HepG2 (cell line): ENCODE data around the gene C12orf56. TPM values are rescaled to one million over a fixed set of nuclear protein-coding genes. Genes with fewer than 3 reads are reported as not detected.

Experiments used
- ATAC-seq: fragments of 200-7000 bp; cut with Tn5 transposase; 3 replicates; pipeline ENCODE4 v1.9.1; 2020; ENCODE audit warnings: mild to moderate bottlenecking, moderate library complexity
- BruUV-seq: library from RNA; stranded (reverse); fragments of 400-500 nt; replicated peaks from 2 replicates; lab custom pipeline; 2021; lab: Mats Ljungman, UMichigan
- CTCF ChIA-PET: fragments of 300-600 bp; formaldehyde crosslinking; extraction: SDS; loops from one replicate; lab custom pipeline; 2021; ENCODE audit warnings: low total read pairs, inconsistent platforms, low intra/inter-chr PET ratio; lab: Yijun Ruan, JAX
- POLR2A ChIA-PET: fragments of 350-600 bp; sonication (Branson Sonifier 250); formaldehyde crosslinking; loops from one replicate; lab custom pipeline; 2020; ENCODE audit warnings: antibody characterized with exemption, inconsistent platforms; lab: Yijun Ruan, JAX
- DNase-seq: peaks from one replicate; pipeline ENCODE4 v3.0.0-alpha.2; 2015; ENCODE audit warnings: low spot score
- FAIRE-seq: peaks from 3 replicates; lab custom pipeline; 2011; peaks lifted over from hg19 to GRCh38; lab: Jason Lieb, UNC
- H2AFZ ChIP-seq: one replicate; pipeline ENCODE4 v1.6.1; 2011; ENCODE audit warnings: low read length, inconsistent platforms
- H3K27ac ChIP-seq: fragments of 300-600 bp; 3 replicates; pipeline ENCODE4 v1.8.0; 2011; ENCODE audit warnings: mixed run types, mild to moderate bottlenecking, mixed read lengths, low read length, inconsistent platforms; ENCODE audit not compliant: insufficient read depth; ENCODE audit errors: extremely low read length
- H3K27me3 ChIP-seq, 2 experiments: fragments of 200-600 bp in 1 of 2; 2 replicates in 1 of 2; 3 replicates in 1 of 2; pipeline versions ENCODE4 v1.6.0 to v1.8.0; 2011; ENCODE audit warnings: low read length in 2 of 2, mild to moderate bottlenecking in 2 of 2, moderate library complexity in 2 of 2, inconsistent platforms in 1 of 2; ENCODE audit not compliant: insufficient read depth in 2 of 2, control insufficient read depth in 1 of 2
- H3K36me3 ChIP-seq, 2 experiments: fragments of 200-600 bp in 1 of 2; replicated peaks in 1 of 2; 2 replicates in 1 of 2; 3 replicates in 1 of 2; pipeline versions ENCODE4 v1.5.1 to v1.8.0; 2011; ENCODE audit warnings: low read length in 2 of 2, inconsistent platforms in 1 of 2; ENCODE audit not compliant: insufficient read depth in 2 of 2, control insufficient read depth in 1 of 2
- H3K4me1 ChIP-seq: 2 replicates; pipeline ENCODE4 v1.5.1; 2012; ENCODE audit warnings: low read length, inconsistent platforms; ENCODE audit not compliant: insufficient read depth
- H3K4me2 ChIP-seq: 2 replicates; pipeline ENCODE4 v1.6.0; 2011; ENCODE audit warnings: low read depth, low read length, inconsistent platforms
- H3K4me3 ChIP-seq, 3 experiments: fragments of 200-600 bp in 1 of 3; sonication (generic), shearing (Covaris generic) in 1 of 3; replicated peaks in 1 of 3; 2 replicates each; pipeline ENCODE4 v1.5.1; 2011 to 2016; ENCODE audit warnings: low read length in 3 of 3, inconsistent platforms in 2 of 3, low read depth in 2 of 3, mild to moderate bottlenecking in 2 of 3, control low read depth in 1 of 3, mixed read lengths in 1 of 3; ENCODE audit not compliant: insufficient read depth in 1 of 3
- H3K79me2 ChIP-seq: one replicate; pipeline ENCODE4 v1.6.1; 2011; ENCODE audit warnings: low read length, inconsistent platforms; ENCODE audit not compliant: insufficient read depth
- H3K9ac ChIP-seq: 2 replicates; pipeline ENCODE4 v1.6.0; 2011; ENCODE audit warnings: mild to moderate bottlenecking, low read depth, low read length, inconsistent platforms; ENCODE audit not compliant: insufficient read depth
- H3K9me3 ChIP-seq: 2 replicates; pipeline ENCODE4 v1.5.1; 2012; ENCODE audit warnings: mild to moderate bottlenecking, low read length
- H4K20me1 ChIP-seq: 2 replicates; pipeline ENCODE4 v1.6.0; 2011; ENCODE audit warnings: inconsistent platforms, mild to moderate bottlenecking, low read length, moderate library complexity; ENCODE audit not compliant: insufficient read depth
- RAD21 ChIP-seq: fragments of 450-650 bp; formaldehyde crosslinking; IDR thresholded peaks from 2 replicates; pipeline ENCODE4 v1.5.0; 2020; ENCODE audit warnings: mild to moderate bottlenecking
- SALL1 ChIP-seq: sonication (generic); formaldehyde crosslinking; IDR thresholded peaks from 2 replicates; pipeline ENCODE4 v1.8.0; 2022; ENCODE audit warnings: mild to moderate bottlenecking, missing genetic modification reagents
- SMC3 ChIP-seq: IDR thresholded peaks from 2 replicates; pipeline ENCODE4 v1.6.1; 2011; ENCODE audit warnings: low read length, improper control_type of control experiment
- STAG1 ChIP-seq: sonication (generic); formaldehyde crosslinking; IDR thresholded peaks from 2 replicates; pipeline ENCODE4 v1.4.0; 2020; ENCODE audit warnings: missing genetic modification reagents
- WGBS: methylation state at CpG from one replicate; pipeline ENCODE4 v1.1.6; 2017; ENCODE audit warnings: low lambda C conversion rate; 5-methylcytosine and 5-hydroxymethylcytosine counted together
- in situ Hi-C: cut with HindIII; loops from 2 replicates; pipeline ENCODE4 v1.10.0; 2017; ENCODE audit warnings: low pct_unique_long_range_greater_than_20kb; ENCODE audit not compliant: extremely low pct_ligation_motif_present
- intact Hi-C: fragments of 100-400 bp; cut with micrococcal nuclease; formaldehyde crosslinking; loops from one replicate; pipeline ENCODE4 v1.10.0; 2022; ENCODE audit not compliant: unreplicated experiment
- polyA plus RNA-seq, 8 experiments: library from polyadenylated mRNA; depleted of rRNA in 3 of 8; stranded (reverse) in 7 of 8; unstranded in 1 of 8; fragments of >200 nt; fragmentation: Illumina TruSeq in 4 of 8; extraction: Trizol in 4 of 8; gene quantifications; 2 replicates each; pipeline versions ENCODE4 v1.2.1 to v1.2.3, GENCODE V29; 2011 to 2016; ENCODE audit warnings: low read depth in 4 of 8, missing spikeins in 1 of 8, mixed read lengths in 1 of 8; ENCODE audit not compliant: insufficient read depth in 1 of 8
- total RNA-seq, 5 experiments: library from RNA; depleted of rRNA; stranded (reverse); fragments of >200 nt; fragmentation: Illumina TruSeq; extraction: Trizol; gene quantifications; 2 replicates each; pipeline ENCODE4 v1.2.3, GENCODE V29; 2016; ENCODE audit warnings: low read depth in 1 of 5
- TF ChIP-seq, protein P1 (sequence below): sonication (generic); formaldehyde crosslinking; IDR thresholded peaks from 2 replicates; pipeline ENCODE4 v1.5.0; 2020; ENCODE audit warnings: mild to moderate bottlenecking, missing genetic modification reagents, moderate library complexity

The C12orf56 gene
- total and polyA plus RNA-seq, 2 of the 13 experiments (the other 11 are each of a cell fraction or from before 2014, with no cell fraction given), result 0.07 TPM; not detected in 1

- peak overlapping the region; percentile 32; the same call in 1 of the 2 replicates for H3K4me2 ChIP-seq
- in situ Hi-C loops, result loop anchor here (10.0 kb wide), 1 partner anchor 121 kb away; the partner anchor contains the start of gene C12orf56
- DNase-seq, result peak; percentile 6
Measured at GRCh38 chr12:64273527-64274403, 116.8 kb downstream of the C12orf56 start.

More at GRCh38 chr12:64273527-64274403, 116.8 kb downstream of the C12orf56 start:
- peaks cover 0 to 5% of the 10 kb centered on the region in 2 experiments; a peak in 2 of 5 replicates for H3K27me3 ChIP-seq
- no peaks in the 10 kb centered on the region for H4K20me1 ChIP-seq
- no peak overlapping the region for H3K9ac ChIP-seq
- 27% methylated on average over 11 of the region's 11 CpGs for WGBS
- FAIRE-seq, result peak; percentile 26
- H3K9me3 ChIP-seq, result no peaks in the 10 kb centered on the region
- no peak overlapping the region for H2AFZ ChIP-seq
- no peaks in the 10 kb centered on the region for H3K79me2 ChIP-seq
- H3K4me3 ChIP-seq, result no peak overlapping the region
- CTCF ChIA-PET, result no interaction called here
- intact Hi-C loops, result loop anchor here (1.0 kb wide), 1 partner anchor 119 kb away; no protein-coding TSS in a partner anchor
- no TSS peak for BruUV-seq
- no peaks in the 10 kb centered on the region for H3K36me3 ChIP-seq
- H3K4me1 ChIP-seq, result no peaks in the 10 kb centered on the region
- no peak overlapping the region for H3K27ac ChIP-seq
- ATAC-seq, result peak; percentile 91
- TF ChIP-seq SALL1 (CRISPR knock-in tag) (no peak), RAD21 (CRISPR knock-in tag) (peak; percentile 34; the same call in 1 of the 2 replicates), STAG1 (CRISPR knock-in tag) (peak; percentile 68), SMC3 (peak; percentile 48; the same call in 1 of the 2 replicates)
- TF ChIP-seq, protein P1, sequence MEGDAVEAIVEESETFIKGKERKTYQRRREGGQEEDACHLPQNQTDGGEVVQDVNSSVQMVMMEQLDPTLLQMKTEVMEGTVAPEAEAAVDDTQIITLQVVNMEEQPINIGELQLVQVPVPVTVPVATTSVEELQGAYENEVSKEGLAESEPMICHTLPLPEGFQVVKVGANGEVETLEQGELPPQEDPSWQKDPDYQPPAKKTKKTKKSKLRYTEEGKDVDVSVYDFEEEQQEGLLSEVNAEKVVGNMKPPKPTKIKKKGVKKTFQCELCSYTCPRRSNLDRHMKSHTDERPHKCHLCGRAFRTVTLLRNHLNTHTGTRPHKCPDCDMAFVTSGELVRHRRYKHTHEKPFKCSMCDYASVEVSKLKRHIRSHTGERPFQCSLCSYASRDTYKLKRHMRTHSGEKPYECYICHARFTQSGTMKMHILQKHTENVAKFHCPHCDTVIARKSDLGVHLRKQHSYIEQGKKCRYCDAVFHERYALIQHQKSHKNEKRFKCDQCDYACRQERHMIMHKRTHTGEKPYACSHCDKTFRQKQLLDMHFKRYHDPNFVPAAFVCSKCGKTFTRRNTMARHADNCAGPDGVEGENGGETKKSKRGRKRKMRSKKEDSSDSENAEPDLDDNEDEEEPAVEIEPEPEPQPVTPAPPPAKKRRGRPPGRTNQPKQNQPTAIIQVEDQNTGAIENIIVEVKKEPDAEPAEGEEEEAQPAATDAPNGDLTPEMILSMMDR (CRISPR knock-in tag), result peak; percentile 63
- POLR2A ChIA-PET, result no interaction called here
